GM23338 (cell line): ENCODE results near the gene TRPC4.

Experiments
- EZH2 ChIP-seq: fragments of 200-600 bp; sonication (generic); IDR thresholded peaks from one replicate; pipeline ENCODE4 v1.8.0; 2017; ENCODE audit warnings: antibody characterized with exemption, mild to moderate bottlenecking, low read depth; ENCODE audit not compliant: unreplicated experiment
- POLR2AphosphoS5 ChIP-seq: IDR thresholded peaks from 2 replicates; pipeline ENCODE4 v1.6.1; 2016; ENCODE audit warnings: antibody characterized with exemption, low read depth
- ZNF331 ChIP-seq: fragments of 250-450 bp; sonication (Bioruptor Pico); IDR thresholded peaks from 2 replicates; pipeline ENCODE4 v1.5.0; 2020; ENCODE audit warnings: low read depth, mild to moderate bottlenecking, moderate library complexity
- TF ChIP-seq, protein P1 (sequence below), 2 experiments: fragments of 200-600 bp in 1 of 2; sonication (generic) in 1 of 2; conservative IDR thresholded peaks; 2 replicates each; pipeline versions ENCODE4 v1.5.1 to v1.6.1; 2016 to 2017; ENCODE audit warnings: antibody characterized with exemption in 2 of 2, low read depth in 2 of 2, mild to moderate bottlenecking in 2 of 2, moderate library complexity in 1 of 2
- TF ChIP-seq, protein P2 (sequence below): IDR thresholded peaks from one replicate; pipeline ENCODE4 v1.6.1; 2018; ENCODE audit warnings: antibody characterized with exemption; ENCODE audit not compliant: unreplicated experiment

DNA sequence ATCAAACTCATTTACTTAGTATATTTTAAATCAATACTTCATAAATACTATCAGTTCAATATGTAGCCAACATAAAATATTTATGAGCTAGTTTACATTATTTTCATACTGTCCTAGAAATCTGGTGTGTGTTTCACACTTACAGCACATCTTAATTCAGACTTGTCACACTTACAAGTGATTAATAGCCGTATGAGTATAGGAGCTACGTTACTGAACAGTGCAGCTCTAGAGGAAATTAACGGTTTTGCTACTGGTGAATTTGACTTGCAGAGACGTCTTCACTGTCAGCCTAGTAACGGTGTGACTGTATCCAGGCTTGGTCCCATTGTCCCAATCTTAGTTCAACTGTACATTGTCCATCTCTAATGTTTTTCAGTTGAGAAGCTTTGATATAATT is 237.3 kb downstream of the TRPC4 start:
- TF ChIP-seq, protein P1, sequence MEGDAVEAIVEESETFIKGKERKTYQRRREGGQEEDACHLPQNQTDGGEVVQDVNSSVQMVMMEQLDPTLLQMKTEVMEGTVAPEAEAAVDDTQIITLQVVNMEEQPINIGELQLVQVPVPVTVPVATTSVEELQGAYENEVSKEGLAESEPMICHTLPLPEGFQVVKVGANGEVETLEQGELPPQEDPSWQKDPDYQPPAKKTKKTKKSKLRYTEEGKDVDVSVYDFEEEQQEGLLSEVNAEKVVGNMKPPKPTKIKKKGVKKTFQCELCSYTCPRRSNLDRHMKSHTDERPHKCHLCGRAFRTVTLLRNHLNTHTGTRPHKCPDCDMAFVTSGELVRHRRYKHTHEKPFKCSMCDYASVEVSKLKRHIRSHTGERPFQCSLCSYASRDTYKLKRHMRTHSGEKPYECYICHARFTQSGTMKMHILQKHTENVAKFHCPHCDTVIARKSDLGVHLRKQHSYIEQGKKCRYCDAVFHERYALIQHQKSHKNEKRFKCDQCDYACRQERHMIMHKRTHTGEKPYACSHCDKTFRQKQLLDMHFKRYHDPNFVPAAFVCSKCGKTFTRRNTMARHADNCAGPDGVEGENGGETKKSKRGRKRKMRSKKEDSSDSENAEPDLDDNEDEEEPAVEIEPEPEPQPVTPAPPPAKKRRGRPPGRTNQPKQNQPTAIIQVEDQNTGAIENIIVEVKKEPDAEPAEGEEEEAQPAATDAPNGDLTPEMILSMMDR (conservative IDR thresholded peaks at IDR 0.05; ENCODE audit: low read depth in 2 of 2): no peak
- no peak for TF ChIP-seq EZH2
- TF ChIP-seq POLR2AphosphoS5: no peak
- no peak for TF ChIP-seq ZNF331
- TF ChIP-seq, protein P2, sequence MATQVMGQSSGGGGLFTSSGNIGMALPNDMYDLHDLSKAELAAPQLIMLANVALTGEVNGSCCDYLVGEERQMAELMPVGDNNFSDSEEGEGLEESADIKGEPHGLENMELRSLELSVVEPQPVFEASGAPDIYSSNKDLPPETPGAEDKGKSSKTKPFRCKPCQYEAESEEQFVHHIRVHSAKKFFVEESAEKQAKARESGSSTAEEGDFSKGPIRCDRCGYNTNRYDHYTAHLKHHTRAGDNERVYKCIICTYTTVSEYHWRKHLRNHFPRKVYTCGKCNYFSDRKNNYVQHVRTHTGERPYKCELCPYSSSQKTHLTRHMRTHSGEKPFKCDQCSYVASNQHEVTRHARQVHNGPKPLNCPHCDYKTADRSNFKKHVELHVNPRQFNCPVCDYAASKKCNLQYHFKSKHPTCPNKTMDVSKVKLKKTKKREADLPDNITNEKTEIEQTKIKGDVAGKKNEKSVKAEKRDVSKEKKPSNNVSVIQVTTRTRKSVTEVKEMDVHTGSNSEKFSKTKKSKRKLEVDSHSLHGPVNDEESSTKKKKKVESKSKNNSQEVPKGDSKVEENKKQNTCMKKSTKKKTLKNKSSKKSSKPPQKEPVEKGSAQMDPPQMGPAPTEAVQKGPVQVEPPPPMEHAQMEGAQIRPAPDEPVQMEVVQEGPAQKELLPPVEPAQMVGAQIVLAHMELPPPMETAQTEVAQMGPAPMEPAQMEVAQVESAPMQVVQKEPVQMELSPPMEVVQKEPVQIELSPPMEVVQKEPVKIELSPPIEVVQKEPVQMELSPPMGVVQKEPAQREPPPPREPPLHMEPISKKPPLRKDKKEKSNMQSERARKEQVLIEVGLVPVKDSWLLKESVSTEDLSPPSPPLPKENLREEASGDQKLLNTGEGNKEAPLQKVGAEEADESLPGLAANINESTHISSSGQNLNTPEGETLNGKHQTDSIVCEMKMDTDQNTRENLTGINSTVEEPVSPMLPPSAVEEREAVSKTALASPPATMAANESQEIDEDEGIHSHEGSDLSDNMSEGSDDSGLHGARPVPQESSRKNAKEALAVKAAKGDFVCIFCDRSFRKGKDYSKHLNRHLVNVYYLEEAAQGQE: no peak
